Loucy (cell line): ENCODE data around the gene UBAC2.

Source experiments
- H2AFZ ChIP-seq: fragments of 200-600 bp; sonication (generic); 2 replicates; pipeline ENCODE4 v1.6.0; 2016; ENCODE audit warnings: antibody characterized with exemption, mild to moderate bottlenecking, low read length, moderate library complexity
- H3F3A ChIP-seq: fragments of 200-600 bp; 2 replicates; pipeline ENCODE4 v1.6.0; 2016; ENCODE audit warnings: antibody characterized with exemption, low read depth, mild to moderate bottlenecking
- H3K27me3 ChIP-seq: fragments of 200-600 bp; sonication (generic); 2 replicates; pipeline ENCODE4 v1.6.1; 2014; ENCODE audit warnings: low read length, mild to moderate bottlenecking; ENCODE audit not compliant: insufficient read depth, poor library complexity, severe bottlenecking
- H3K36me3 ChIP-seq: fragments of 200-600 bp; sonication (generic); 2 replicates; pipeline ENCODE4 v1.6.1; 2016; ENCODE audit warnings: low read length; ENCODE audit not compliant: insufficient read depth
- H3K4me1 ChIP-seq: fragments of 200-600 bp; sonication (generic); 2 replicates; pipeline ENCODE4 v1.5.1; 2014; ENCODE audit warnings: low read length, mild to moderate bottlenecking; ENCODE audit not compliant: insufficient read depth, poor library complexity, severe bottlenecking
- H3K4me2 ChIP-seq: fragments of 200-600 bp; sonication (generic); 2 replicates; pipeline ENCODE4 v1.6.0; 2014; ENCODE audit warnings: antibody characterized with exemption, low read length, low read depth, mild to moderate bottlenecking; ENCODE audit not compliant: poor library complexity, severe bottlenecking
- H3K4me3 ChIP-seq: fragments of 200-600 bp; sonication (generic); 2 replicates; pipeline ENCODE4 v1.5.1; 2014; ENCODE audit warnings: low read length, mild to moderate bottlenecking, mixed read lengths; ENCODE audit not compliant: poor library complexity, severe bottlenecking
- H3K79me2 ChIP-seq: fragments of 200-600 bp; sonication (generic); 2 replicates; pipeline ENCODE4 v1.6.1; 2014; ENCODE audit warnings: low read length; ENCODE audit not compliant: insufficient read depth
- H3K9ac ChIP-seq: fragments of 200-600 bp; sonication (generic); 2 replicates; pipeline ENCODE4 v1.6.0; 2014; ENCODE audit warnings: mild to moderate bottlenecking, low read depth, low read length, moderate library complexity; ENCODE audit not compliant: poor library complexity, severe bottlenecking
- H3K9me2 ChIP-seq: fragments of 200-600 bp; sonication (generic); replicated peaks from 2 replicates; pipeline ENCODE4 v1.6.1; 2016; ENCODE audit warnings: low read depth, low read length, mixed read lengths
- H3K9me3 ChIP-seq: fragments of 200-600 bp; sonication (generic); 2 replicates; pipeline ENCODE4 v1.6.1; 2014; ENCODE audit warnings: mild to moderate bottlenecking, antibody characterized with exemption, low read length, low read depth; ENCODE audit not compliant: insufficient read depth
- H4K20me1 ChIP-seq: fragments of 200-600 bp; sonication (generic); 2 replicates; pipeline ENCODE4 v1.6.0; 2014; ENCODE audit warnings: antibody characterized with exemption, low read length, mild to moderate bottlenecking; ENCODE audit not compliant: insufficient read depth, poor library complexity, severe bottlenecking
- CTCF ChIP-seq: fragments of 200-600 bp; sonication (generic); conservative IDR thresholded peaks from 2 replicates; pipeline ENCODE4 v1.5.1; 2014; ENCODE audit warnings: mild to moderate bottlenecking, antibody characterized with exemption, low read length
- EZH2phosphoT487 ChIP-seq: fragments of 200-600 bp; IDR thresholded peaks from 2 replicates; pipeline ENCODE4 v1.6.1; 2018; ENCODE audit warnings: antibody characterized with exemption, mild to moderate bottlenecking, moderate library complexity, borderline replicate concordance

Gene UBAC2

GRCh38 chr13:99258210-99258860, 57.7 kb downstream of the UBAC2 start, which contains the start of gene GPR18:
Gene GPR18 (minus strand): TSS chr13:99258379. CDS start chr13:99255872, 2,507 bp downstream.
- Histone ChIP-seq H3K4me3 (peak within 1 kb of the TSS; percentile 53), H3K36me3 (peaks cover 45% of the 10 kb centered on the region; the same call in 1 of the 2 replicates), H3K9me2 (no peaks in the 10 kb centered on the region), H3K9me3 (no peaks in the 10 kb centered on the region), H3K9ac (peak within 1 kb of the TSS; percentile 42), H3K4me2 (peak within 1 kb of the TSS; percentile 67), H4K20me1 (no peaks in the 10 kb centered on the region), H3K27me3 (no peaks in the 10 kb centered on the region), H3K4me1 (peaks cover 33% of the 10 kb centered on the region), H2AFZ (0 out of 2 replicates have a peak within 1 kb of the TSS, but pooled peaks have one; percentile 14), H3F3A (no peaks in the 10 kb centered on the region), H3K79me2 (peaks cover 36% of the 10 kb centered on the region)
- TF ChIP-seq CTCF (no peak), EZH2phosphoT487 (no peak)

- peak overlapping the region; percentile 42 for H3K9ac ChIP-seq
- H2AFZ ChIP-seq: no peak overlapping the region
- no peaks in the 10 kb centered on the region for H3F3A ChIP-seq
- no peaks in the 10 kb centered on the region for H3K9me2 ChIP-seq
- H3K4me1 ChIP-seq: peaks cover 39% of the 10 kb centered on the region
- TF ChIP-seq CTCF: no peak
- no peak for TF ChIP-seq EZH2phosphoT487
- H3K9me3 ChIP-seq: no peaks in the 10 kb centered on the region
- H3K36me3 ChIP-seq: peaks cover 43% of the 10 kb centered on the region; the same call in 1 of the 2 replicates
- peaks cover 4% of the 10 kb centered on the region for H4K20me1 ChIP-seq
- H3K4me2 ChIP-seq: peak overlapping the region; percentile 67
- H3K79me2 ChIP-seq: peaks cover 39% of the 10 kb centered on the region
- no peaks in the 10 kb centered on the region for H3K27me3 ChIP-seq
- peak overlapping the region; percentile 13 for H3K4me3 ChIP-seq
Measured at GRCh38 chr13:99258946-99259345, 58.3 kb downstream of the UBAC2 start.

- peaks cover 35% of the 10 kb centered on the region; the same call in 1 of the 2 replicates for H3K36me3 ChIP-seq
- H3K4me1 ChIP-seq: peaks cover 52% of the 10 kb centered on the region
- no peak overlapping the region for H3K4me2 ChIP-seq
Measured at GRCh38 chr13:99260216-99260615, 59.6 kb downstream of the UBAC2 start.

More at GRCh38 chr13:99260216-99260615, 59.6 kb downstream of the UBAC2 start:
- Histone ChIP-seq H3K9me2 (no peaks in the 10 kb centered on the region), H3K79me2 (peaks cover 48% of the 10 kb centered on the region), H3K4me3 (no peak overlapping the region), H3K9me3 (no peaks in the 10 kb centered on the region), H2AFZ (no peak overlapping the region), H3K27me3 (no peaks in the 10 kb centered on the region), H3F3A (no peaks in the 10 kb centered on the region), H3K9ac (no peak overlapping the region), H4K20me1 (peaks cover 10% of the 10 kb centered on the region)
- TF ChIP-seq CTCF (no peak), EZH2phosphoT487 (no peak)
